Neuronal stem cell (in vitro differentiated cells): ENCODE data around the gene CNTNAP2.

ENCODE experiments used
- DNase-seq: peaks from one replicate; pipeline ENCODE4 v3.0.0-alpha.2; 2013; ENCODE audit warnings: low spot score
- H2AFZ ChIP-seq: one replicate; pipeline ENCODE4 v1.6.1; 2013; ENCODE audit warnings: mild to moderate bottlenecking, low read length, inconsistent platforms
- H2AK5ac ChIP-seq: 2 replicates; pipeline ENCODE4 v1.6.1; 2013; ENCODE audit warnings: low read depth, mild to moderate bottlenecking, inconsistent platforms, low read length, moderate library complexity, mixed read lengths
- H2BK120ac ChIP-seq: 2 replicates; pipeline ENCODE4 v1.6.1; 2013; ENCODE audit warnings: low read depth, mild to moderate bottlenecking, inconsistent platforms, low read length, moderate library complexity, mixed read lengths
- H2BK12ac ChIP-seq: one replicate; pipeline ENCODE4 v1.6.1; 2013; ENCODE audit warnings: low read length, inconsistent platforms
- H2BK15ac ChIP-seq: 2 replicates; pipeline ENCODE4 v1.6.1; 2013; ENCODE audit warnings: mild to moderate bottlenecking, low read length, inconsistent platforms, mixed read lengths
- H2BK5ac ChIP-seq: one replicate; pipeline ENCODE4 v1.6.1; 2013; ENCODE audit warnings: inconsistent platforms, mild to moderate bottlenecking, low read length, moderate library complexity
- H3K14ac ChIP-seq: one replicate; pipeline ENCODE4 v1.6.1; 2013; ENCODE audit warnings: low read length, inconsistent platforms
- H3K18ac ChIP-seq: 2 replicates; pipeline ENCODE4 v1.6.1; 2013; ENCODE audit warnings: low read length, inconsistent platforms
- H3K23ac ChIP-seq: 2 replicates; pipeline ENCODE4 v1.6.1; 2013; ENCODE audit warnings: low read depth, mild to moderate bottlenecking, mixed read lengths, low read length, inconsistent platforms; ENCODE audit not compliant: poor library complexity
- H3K27ac ChIP-seq: replicated peaks from 3 replicates; pipeline ENCODE4 v1.5.1; 2013; ENCODE audit warnings: low read length, inconsistent platforms
- H3K27me3 ChIP-seq, 3 experiments: 2 replicates each; pipeline ENCODE4 v1.6.1; 2013; ENCODE audit warnings: low read length in 3 of 3, mild to moderate bottlenecking in 2 of 3, inconsistent platforms in 1 of 3, low read depth in 1 of 3, mixed read lengths in 1 of 3, moderate library complexity in 1 of 3; ENCODE audit not compliant: control insufficient read depth in 3 of 3, insufficient read depth in 3 of 3
- H3K36me3 ChIP-seq, 2 donors: replicated peaks in 1 of 2; 2 replicates each; pipeline ENCODE4 v1.6.1; 2013; ENCODE audit warnings: low read length in 2 of 2; ENCODE audit not compliant: control insufficient read depth in 2 of 2, insufficient read depth in 2 of 2
- H3K4ac ChIP-seq: 2 replicates; pipeline ENCODE4 v1.6.1; 2013; ENCODE audit warnings: inconsistent platforms, mild to moderate bottlenecking, low read length, moderate library complexity
- H3K4me1 ChIP-seq, 2 donors: 1 replicate in 1 of 2; 2 replicates in 1 of 2; pipeline ENCODE4 v1.6.1; 2013; ENCODE audit warnings: low read length in 2 of 2, low read depth in 1 of 2; ENCODE audit not compliant: control insufficient read depth in 2 of 2, insufficient read depth in 1 of 2
- H3K4me2 ChIP-seq: one replicate; pipeline ENCODE4 v1.6.1; 2013; ENCODE audit warnings: mild to moderate bottlenecking, low read length, inconsistent platforms; ENCODE audit not compliant: insufficient read depth, poor library complexity, severe bottlenecking
- H3K4me3 ChIP-seq, 2 donors: 2 replicates each; pipeline ENCODE4 v1.5.1; 2013; ENCODE audit warnings: low read length in 2 of 2, mild to moderate bottlenecking in 2 of 2, inconsistent platforms in 1 of 2, moderate library complexity in 1 of 2
- H3K79me1 ChIP-seq: one replicate; pipeline ENCODE4 v1.6.1; 2013; ENCODE audit warnings: low read depth, mild to moderate bottlenecking, inconsistent platforms, low read length, moderate library complexity
- H3K9ac ChIP-seq: one replicate; pipeline ENCODE4 v1.6.1; 2013; ENCODE audit warnings: mild to moderate bottlenecking, low read depth, low read length, inconsistent platforms; ENCODE audit not compliant: poor library complexity
- H3K9me3 ChIP-seq, 2 donors: replicated peaks in 1 of 2; 2 replicates each; pipeline versions ENCODE3 to v1.6.1; 2013; ENCODE audit warnings: low read length in 2 of 2, mild to moderate bottlenecking in 2 of 2, inconsistent platforms in 1 of 2, low read depth in 1 of 2, mixed read lengths in 1 of 2, moderate library complexity in 1 of 2; ENCODE audit not compliant: control insufficient read depth in 2 of 2, insufficient read depth in 1 of 2
- H4K8ac ChIP-seq: one replicate; pipeline ENCODE4 v1.6.1; 2013; ENCODE audit warnings: low read depth, mild to moderate bottlenecking, inconsistent platforms, low read length, moderate library complexity
- H4K91ac ChIP-seq: one replicate; pipeline ENCODE4 v1.6.1; 2013; ENCODE audit warnings: low read length, low read depth, mild to moderate bottlenecking, inconsistent platforms; ENCODE audit not compliant: poor library complexity
- WGBS, 2 donors: extraction: QIAGEN DNeasy Blood & Tissue Kit; methylation state at CpG; one replicate each; pipeline ENCODE4 v1.1.7; 2013; ENCODE audit warnings: missing lambda C conversion rate in 2 of 2, mixed read lengths in 1 of 2; ENCODE audit not compliant: insufficient read length in 2 of 2, insufficient replicate concordance in 1 of 2; ENCODE audit errors: extremely low coverage in 2 of 2; 5-methylcytosine and 5-hydroxymethylcytosine counted together

The CNTNAP2 gene

GRCh38 chr7:148319316-148319808 lies 2202.8 kb downstream of the CNTNAP2 start:
- no peaks in the 10 kb centered on the region for H3K36me3 ChIP-seq
- no peak overlapping the region for H2BK5ac ChIP-seq
- H3K4ac ChIP-seq, result no peak overlapping the region
- H3K4me1 ChIP-seq, result peaks cover 0 to 3% of the 10 kb centered on the region in 2 donors
- no peak overlapping the region for H2AFZ ChIP-seq
- whole genome bisulfite sequencing, 2 donors, result no CpG with 5 or more reads among the region's 6 CpGs
- no peak overlapping the region for H2BK12ac ChIP-seq
- no peak overlapping the region for H3K4me2 ChIP-seq
- H2BK15ac ChIP-seq, result no peak overlapping the region
- no peak for DNase-seq
- H3K27me3 ChIP-seq, result no peaks in the 10 kb centered on the region
- H2AK5ac ChIP-seq, result no peak overlapping the region
- H3K18ac ChIP-seq, result no peak overlapping the region
- no peak overlapping the region for H3K14ac ChIP-seq
- no peak overlapping the region for H3K27ac ChIP-seq
- no peaks in the 10 kb centered on the region for H3K79me1 ChIP-seq
- H3K9me3 ChIP-seq, result peaks cover 0 to 3% of the 10 kb centered on the region in 2 donors
- H2BK120ac ChIP-seq, result no peak overlapping the region
- no peak overlapping the region for H3K4me3 ChIP-seq
- no peak overlapping the region for H4K8ac ChIP-seq
- no peak overlapping the region for H3K9ac ChIP-seq
- H4K91ac ChIP-seq, result no peak overlapping the region
- H3K23ac ChIP-seq, result no peak overlapping the region

- peaks cover 0 to 4% of the 10 kb centered on the region in 2 donors for H3K9me3 ChIP-seq
- H3K9ac ChIP-seq, result no peak overlapping the region
- no peak overlapping the region for H2BK15ac ChIP-seq
- H3K23ac ChIP-seq, result no peak overlapping the region
- no peaks in the 10 kb centered on the region for H3K36me3 ChIP-seq
- no peak overlapping the region for H3K4me3 ChIP-seq
- H2AK5ac ChIP-seq, result no peak overlapping the region
- H3K4ac ChIP-seq, result no peak overlapping the region
- no CpG with 5 or more reads among the region's 3 CpGs for WGBS, 2 donors
- no peak overlapping the region for H2BK5ac ChIP-seq
- no peak overlapping the region for H4K91ac ChIP-seq
- H3K27me3 ChIP-seq, result no peaks in the 10 kb centered on the region
- no peak overlapping the region for H3K14ac ChIP-seq
- no peak overlapping the region for H3K4me2 ChIP-seq
- H2BK12ac ChIP-seq, result no peak overlapping the region
- H2AFZ ChIP-seq, result no peak overlapping the region
- H3K4me1 ChIP-seq, result no peaks in the 10 kb centered on the region
- H3K18ac ChIP-seq, result no peak overlapping the region
- no peak for DNase-seq
- H3K79me1 ChIP-seq, result no peaks in the 10 kb centered on the region
- no peak overlapping the region for H2BK120ac ChIP-seq
- H4K8ac ChIP-seq, result no peak overlapping the region
- no peak overlapping the region for H3K27ac ChIP-seq
These were observed 2208.6 kb downstream of the CNTNAP2 start for GRCh38 chr7:148325208-148325607.

GRCh38 chr7:148327379-148327778 lies 2210.8 kb downstream of the CNTNAP2 start:
- Histone ChIP-seq H3K23ac (no peak overlapping the region), H3K4me2 (no peak overlapping the region), H2BK15ac (no peak overlapping the region), H2AK5ac (no peak overlapping the region), H2BK12ac (no peak overlapping the region), H4K91ac (no peak overlapping the region), H3K4ac (no peak overlapping the region), H3K14ac (no peak overlapping the region), H2AFZ (no peak overlapping the region), H3K4me3 (no peak overlapping the region), H2BK120ac (no peak overlapping the region), H3K36me3 (no peaks in the 10 kb centered on the region), H3K27ac (no peak overlapping the region), H3K18ac (no peak overlapping the region), H3K4me1 (no peaks in the 10 kb centered on the region), H2BK5ac (no peak overlapping the region), H3K9ac (no peak overlapping the region), H3K27me3 (no peaks in the 10 kb centered on the region), H3K79me1 (peaks cover 5% of the 10 kb centered on the region), H4K8ac (no peak overlapping the region), H3K9me3 (peaks cover 3 to 9% of the 10 kb centered on the region in 2 donors)
- no CpG with 5 or more reads among the region's 1 CpG for WGBS, 2 donors
- DNase-seq, result no peak

GRCh38 chr7:148328906-148329305 lies 2212.3 kb downstream of the CNTNAP2 start:
- Histone ChIP-seq H4K8ac (no peak overlapping the region), H2BK12ac (no peak overlapping the region), H3K14ac (no peak overlapping the region), H3K9ac (no peak overlapping the region), H3K27me3 (no peaks in the 10 kb centered on the region), H3K9me3 (peaks cover 3 to 9% of the 10 kb centered on the region in 2 donors), H4K91ac (no peak overlapping the region), H2AFZ (no peak overlapping the region), H3K4me3 (no peak overlapping the region), H3K4me1 (peaks cover 0 to 3% of the 10 kb centered on the region in 2 donors), H3K79me1 (peaks cover 5% of the 10 kb centered on the region), H2BK120ac (no peak overlapping the region), H2BK15ac (no peak overlapping the region), H2AK5ac (no peak overlapping the region), H3K36me3 (no peaks in the 10 kb centered on the region), H3K18ac (no peak overlapping the region), H3K4me2 (no peak overlapping the region), H2BK5ac (no peak overlapping the region), H3K23ac (no peak overlapping the region), H3K4ac (no peak overlapping the region), H3K27ac (no peak overlapping the region)
- no peak for DNase-seq
- no CpG with 5 or more reads among the region's 5 CpGs for WGBS, 2 donors
